ENCODE results near the gene DNAH14.

The DNAH14 gene

GRCh38 chr1:225430301-225430700, 500.8 kb downstream of the DNAH14 start:
- DNase-seq (ENCODE audit: low spot score), result no peak

- no peak for DNase-seq (ENCODE audit: low spot score)
Observed at GRCh38 chr1:225431081-225431863, 501.8 kb downstream of the DNAH14 start.

GRCh38 chr1:225434046-225434445, 504.6 kb downstream of the DNAH14 start:
- no peak for DNase-seq (ENCODE audit: low spot score)

GRCh38 chr1:225435076-225435475, 505.6 kb downstream of the DNAH14 start:
- DNase-seq (ENCODE audit: low spot score), result no peak

- DNase-seq (ENCODE audit: low spot score), result no peak
Observed at GRCh38 chr1:225435487-225435886, 506.0 kb downstream of the DNAH14 start.

GRCh38 chr1:225435957-225436392, 506.5 kb downstream of the DNAH14 start:
- no peak for DNase-seq (ENCODE audit: low spot score)

- DNase-seq (ENCODE audit: low spot score), result no peak
Observed at GRCh38 chr1:225437710-225438437, 508.4 kb downstream of the DNAH14 start.

- no peak for DNase-seq (ENCODE audit: low spot score)
Observed at GRCh38 chr1:225440380-225441221, 511.1 kb downstream of the DNAH14 start.

- DNase-seq (ENCODE audit: low spot score), result no peak
Observed at GRCh38 chr1:225441314-225442122, 512.0 kb downstream of the DNAH14 start.

GRCh38 chr1:225442123-225442505, 512.6 kb downstream of the DNAH14 start:
- DNase-seq (ENCODE audit: low spot score), result no peak

- no peak for DNase-seq (ENCODE audit: low spot score)
Observed at GRCh38 chr1:225445639-225446594, 516.4 kb downstream of the DNAH14 start.

- no peak for DNase-seq (ENCODE audit: low spot score)
Observed at GRCh38 chr1:225446595-225446960, 517.1 kb downstream of the DNAH14 start.

- no peak for DNase-seq (ENCODE audit: low spot score)
Observed at GRCh38 chr1:225446981-225447615, 517.6 kb downstream of the DNAH14 start.

- DNase-seq (ENCODE audit: low spot score), result no peak
Observed at GRCh38 chr1:225447650-225448089, 518.2 kb downstream of the DNAH14 start.

- no peak for DNase-seq (ENCODE audit: low spot score)
Observed at GRCh38 chr1:225448146-225448805, 518.8 kb downstream of the DNAH14 start.

Data from HuH-7.5 (cell line).